Medulla oblongata (tissue), 1 donor: ENCODE measurements around the gene JARID2.

Experiments
- DNase-seq: peaks from one replicate; pipeline ENCODE4 v3.0.0-alpha.2; 2015; ENCODE audit errors: extremely low spot score

JARID2 gene

GRCh38 chr6:15245361-15246216 lies at the start of gene JARID2:
Gene JARID2 (plus strand): TSS chr6:15246069. CDS start chr6:15246540, 471 bp downstream.
- DNase-seq, result peak; percentile 99

- no peak for DNase-seq
These were observed 45.8 kb upstream of the JARID2 start for GRCh38 chr6:15200087-15200486.

GRCh38 chr6:15205321-15205720 lies 40.5 kb upstream of the JARID2 start:
- no peak for DNase-seq

- DNase-seq, result no peak
These were observed 39.0 kb upstream of the JARID2 start for GRCh38 chr6:15206887-15207286.

GRCh38 chr6:15207923-15208322 lies 37.9 kb upstream of the JARID2 start:
- DNase-seq, result peak; percentile 29

- no peak for DNase-seq
These were observed 31.9 kb upstream of the JARID2 start for GRCh38 chr6:15213838-15214400.

GRCh38 chr6:15218401-15218800 lies 27.5 kb upstream of the JARID2 start:
- no peak for DNase-seq

- DNase-seq, result no peak
These were observed 25.8 kb upstream of the JARID2 start for GRCh38 chr6:15220062-15220461.

GRCh38 chr6:15227827-15228318 lies 18.0 kb upstream of the JARID2 start:
- DNase-seq, result no peak

- DNase-seq, result no peak
These were observed 15.0 kb upstream of the JARID2 start for GRCh38 chr6:15230827-15231226.

GRCh38 chr6:15232836-15233510 lies 12.9 kb upstream of the JARID2 start:
- no peak for DNase-seq

- DNase-seq, result no peak
These were observed 11.7 kb upstream of the JARID2 start for GRCh38 chr6:15234068-15234758.

- DNase-seq, result no peak
These were observed 6.1 kb upstream of the JARID2 start for GRCh38 chr6:15239616-15240364.

GRCh38 chr6:15242503-15242902 lies 3.4 kb upstream of the JARID2 start:
- DNase-seq, result no peak

- no peak for DNase-seq
These were observed 2.8 kb upstream of the JARID2 start for GRCh38 chr6:15242937-15243614.

GRCh38 chr6:15243910-15244619 lies 1.8 kb upstream of the JARID2 start:
- DNase-seq, result no peak

- peak; percentile 75 for DNase-seq
These were observed 1.1 kb upstream of the JARID2 start for GRCh38 chr6:15244620-15245360.

GRCh38 chr6:15246217-15246665 lies 372 bp downstream of the JARID2 start:
- DNase-seq, result peak; percentile 51
